HepG2 (cell line): ENCODE results near the gene SLC26A5. TPM values are rescaled to one million over a fixed set of nuclear protein-coding genes. Genes with fewer than 3 reads are reported as not detected.

Experiments
- AHDC1 ChIP-seq: sonication (generic); formaldehyde crosslinking; IDR thresholded peaks from 2 replicates; pipeline ENCODE4 v1.5.1; 2020; ENCODE audit warnings: mild to moderate bottlenecking, missing genetic modification reagents, borderline replicate concordance
- BRCA1 ChIP-seq: sonication (generic); formaldehyde crosslinking; IDR thresholded peaks from 2 replicates; pipeline ENCODE4 v1.4.0; 2020; ENCODE audit warnings: missing genetic modification reagents
- IKZF1 ChIP-seq: fragments of 450-650 bp; IDR thresholded peaks from 2 replicates; pipeline ENCODE4 v1.7.1; 2016
- JARID2 ChIP-seq: sonication (generic); formaldehyde crosslinking; IDR thresholded peaks from 2 replicates; pipeline ENCODE4 v1.8.1; 2023; ENCODE audit warnings: missing genetic modification reagents, inconsistent platforms; ENCODE audit not compliant: insufficient replicate concordance
- MBD4 ChIP-seq: IDR thresholded peaks from 2 replicates; pipeline ENCODE4 v1.6.1; 2012; ENCODE audit warnings: low read length, inconsistent platforms, borderline replicate concordance
- MBNL3 ChIP-seq: fragments of 250-450 bp; sonication (Bioruptor Pico); conservative IDR thresholded peaks from 2 replicates; pipeline ENCODE4 v1.8.0; 2022; ENCODE audit warnings: mild to moderate bottlenecking, inconsistent platforms
- MED1 ChIP-seq: sonication (generic); formaldehyde crosslinking; IDR thresholded peaks from 2 replicates; pipeline ENCODE4 v1.4.0; 2020; ENCODE audit warnings: missing genetic modification reagents
- PATZ1 ChIP-seq: sonication (generic); formaldehyde crosslinking; IDR thresholded peaks from 2 replicates; pipeline ENCODE4 v1.4.0; 2020; ENCODE audit warnings: missing genetic modification reagents
- RAD21 ChIP-seq: fragments of 450-650 bp; formaldehyde crosslinking; IDR thresholded peaks from 2 replicates; pipeline ENCODE4 v1.5.0; 2020; ENCODE audit warnings: mild to moderate bottlenecking
- REXO4 ChIP-seq: sonication (generic); formaldehyde crosslinking; IDR thresholded peaks from 2 replicates; pipeline ENCODE4 v1.8.0; 2022; ENCODE audit warnings: missing genetic modification reagents, mild to moderate bottlenecking, borderline replicate concordance
- SMAD3 ChIP-seq: sonication (generic); formaldehyde crosslinking; IDR thresholded peaks from 2 replicates; pipeline ENCODE4 v1.4.0; 2020; ENCODE audit warnings: missing genetic modification reagents
- SMC3 ChIP-seq: IDR thresholded peaks from 2 replicates; pipeline ENCODE4 v1.6.1; 2011; ENCODE audit warnings: low read length, improper control_type of control experiment
- SNAPC5 ChIP-seq: sonication (generic); formaldehyde crosslinking; IDR thresholded peaks from 2 replicates; pipeline ENCODE4 v1.8.1; 2023; ENCODE audit warnings: mild to moderate bottlenecking, missing genetic modification reagents, borderline replicate concordance
- STAG1 ChIP-seq: sonication (generic); formaldehyde crosslinking; IDR thresholded peaks from 2 replicates; pipeline ENCODE4 v1.4.0; 2020; ENCODE audit warnings: missing genetic modification reagents
- ZBTB46 ChIP-seq: sonication (generic); formaldehyde crosslinking; IDR thresholded peaks from 2 replicates; pipeline ENCODE4 v1.4.0; 2020; ENCODE audit warnings: mild to moderate bottlenecking, missing genetic modification reagents, borderline replicate concordance
- ZNF629 ChIP-seq: sonication (generic); formaldehyde crosslinking; conservative IDR thresholded peaks from 2 replicates; pipeline ENCODE4 v1.5.0; 2020; ENCODE audit warnings: missing genetic modification reagents
- ZNF737 ChIP-seq: sonication (generic); formaldehyde crosslinking; IDR thresholded peaks from 2 replicates; pipeline ENCODE4 v1.5.0; 2020; ENCODE audit warnings: missing genetic modification reagents, mild to moderate bottlenecking, borderline replicate concordance
- ZSCAN9 ChIP-seq: IDR thresholded peaks from 2 replicates; pipeline ENCODE4 v1.6.1; 2016; ENCODE audit warnings: borderline replicate concordance
- polyA plus RNA-seq, 8 experiments: library from polyadenylated mRNA; depleted of rRNA in 3 of 8; stranded (reverse) in 7 of 8; unstranded in 1 of 8; fragments of >200 nt; fragmentation: Illumina TruSeq in 4 of 8; extraction: Trizol in 4 of 8; gene quantifications; 2 replicates each; pipeline versions ENCODE4 v1.2.1 to v1.2.3, GENCODE V29; 2011 to 2016; ENCODE audit warnings: low read depth in 4 of 8, missing spikeins in 1 of 8, mixed read lengths in 1 of 8; ENCODE audit not compliant: insufficient read depth in 1 of 8
- total RNA-seq, 5 experiments: library from RNA; depleted of rRNA; stranded (reverse); fragments of >200 nt; fragmentation: Illumina TruSeq; extraction: Trizol; gene quantifications; 2 replicates each; pipeline ENCODE4 v1.2.3, GENCODE V29; 2016; ENCODE audit warnings: low read depth in 1 of 5

The SLC26A5 gene
- total and polyA plus RNA-seq, 2 of the 13 experiments (the other 11 are each of a cell fraction or from before 2014, with no cell fraction given), result 0.08 to 0.11 TPM

GRCh38 chr7:103447073-103447960 lies 1.3 kb upstream of the SLC26A5 start (continued):
- no peak for TF ChIP-seq REXO4
- TF ChIP-seq STAG1, result peak; percentile 89
- TF ChIP-seq SMAD3 (CRISPR knock-in tag), result no peak
- TF ChIP-seq MBD4, result no peak
- no peak for TF ChIP-seq SNAPC5
- no peak for TF ChIP-seq AHDC1 (CRISPR knock-in tag)
- peak; percentile 76 for TF ChIP-seq RAD21 (CRISPR knock-in tag)
- no peak for TF ChIP-seq MBNL3
- TF ChIP-seq JARID2 (CRISPR knock-in tag), result no peak
- no peak for TF ChIP-seq ZNF737
- no peak for TF ChIP-seq ZBTB46 (CRISPR knock-in tag)
- TF ChIP-seq IKZF1, result no peak
- TF ChIP-seq SMC3, result peak; percentile 69
- no peak for TF ChIP-seq PATZ1 (CRISPR knock-in tag)
- peak; percentile 38; the same call in 1 of the 2 replicates for TF ChIP-seq ZSCAN9 (CRISPR knock-in tag)
- TF ChIP-seq MED1 (CRISPR knock-in tag), result no peak
- no peak for TF ChIP-seq ZNF629 (CRISPR knock-in tag)
- TF ChIP-seq BRCA1 (CRISPR knock-in tag), result no peak
